GM12892 (cell line): ENCODE data around the gene AGXT.

Source experiments
- POLR2A ChIP-seq: IDR thresholded peaks from 2 replicates; pipeline ENCODE4 v1.6.1; 2011; ENCODE audit warnings: low read depth, low read length, control low read depth
- POLR2AphosphoS5 ChIP-seq: IDR thresholded peaks from 2 replicates; pipeline ENCODE4 v1.6.1; 2011; ENCODE audit warnings: low read depth, low read length, control low read depth

DNA sequence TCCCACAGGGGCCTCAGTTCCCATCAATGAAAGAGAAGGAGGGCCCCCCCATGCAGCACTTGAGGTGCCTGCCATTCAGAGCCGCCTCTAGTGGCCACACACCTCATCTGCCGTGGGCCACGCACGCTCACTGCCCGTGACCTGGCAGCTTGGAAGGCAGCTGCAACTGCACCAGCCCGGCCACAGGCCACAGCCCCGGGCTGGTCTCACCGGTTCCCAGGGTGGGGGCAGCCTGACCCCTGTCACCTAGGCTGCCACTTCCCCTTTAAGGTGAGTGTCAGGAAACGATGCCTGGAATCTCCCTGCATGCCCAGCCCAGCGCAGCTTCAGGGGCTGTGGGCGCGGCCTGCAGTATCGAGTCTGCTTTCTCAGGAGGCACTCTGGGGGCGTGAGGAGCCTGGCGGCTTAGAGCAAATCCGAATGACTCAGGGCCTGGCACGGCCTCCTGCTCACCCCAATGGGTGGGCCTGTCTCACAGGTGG, 24.8 kb downstream of the AGXT start:
- no peak for TF ChIP-seq POLR2A
- TF ChIP-seq POLR2AphosphoS5: no peak
